ENCODE data around the gene PTOV1. TPM values are rescaled to one million over a fixed set of nuclear protein-coding genes. Genes with fewer than 3 reads are reported as not detected.

Gene PTOV1
- total RNA-seq, 3 donors from 2014 or later, result 92.8 to 171 (median 107) TPM

GRCh38 chr19:49870309-49870901 lies 19.4 kb downstream of the PTOV1 start:
- DNase-seq (peak in 2 of 3 donors; percentile 39 to 73), ATAC-seq (no peak)
- no peaks in the 10 kb centered on the region for H3K9me3 ChIP-seq
- H3K36me3 ChIP-seq (ENCODE audit: low read depth), result no peaks in the 10 kb centered on the region
- H3K4me1 ChIP-seq (ENCODE audit: low read depth), result peaks cover 41% of the 10 kb centered on the region
- TF ChIP-seq, protein P1, sequence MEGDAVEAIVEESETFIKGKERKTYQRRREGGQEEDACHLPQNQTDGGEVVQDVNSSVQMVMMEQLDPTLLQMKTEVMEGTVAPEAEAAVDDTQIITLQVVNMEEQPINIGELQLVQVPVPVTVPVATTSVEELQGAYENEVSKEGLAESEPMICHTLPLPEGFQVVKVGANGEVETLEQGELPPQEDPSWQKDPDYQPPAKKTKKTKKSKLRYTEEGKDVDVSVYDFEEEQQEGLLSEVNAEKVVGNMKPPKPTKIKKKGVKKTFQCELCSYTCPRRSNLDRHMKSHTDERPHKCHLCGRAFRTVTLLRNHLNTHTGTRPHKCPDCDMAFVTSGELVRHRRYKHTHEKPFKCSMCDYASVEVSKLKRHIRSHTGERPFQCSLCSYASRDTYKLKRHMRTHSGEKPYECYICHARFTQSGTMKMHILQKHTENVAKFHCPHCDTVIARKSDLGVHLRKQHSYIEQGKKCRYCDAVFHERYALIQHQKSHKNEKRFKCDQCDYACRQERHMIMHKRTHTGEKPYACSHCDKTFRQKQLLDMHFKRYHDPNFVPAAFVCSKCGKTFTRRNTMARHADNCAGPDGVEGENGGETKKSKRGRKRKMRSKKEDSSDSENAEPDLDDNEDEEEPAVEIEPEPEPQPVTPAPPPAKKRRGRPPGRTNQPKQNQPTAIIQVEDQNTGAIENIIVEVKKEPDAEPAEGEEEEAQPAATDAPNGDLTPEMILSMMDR (IDR thresholded peaks at IDR 0.05), result no peak
- peak overlapping the region; percentile 9 for H3K4me3 ChIP-seq
- intact Hi-C loops (cut with DNase I, micrococcal nuclease), result no loop called here

DNA sequence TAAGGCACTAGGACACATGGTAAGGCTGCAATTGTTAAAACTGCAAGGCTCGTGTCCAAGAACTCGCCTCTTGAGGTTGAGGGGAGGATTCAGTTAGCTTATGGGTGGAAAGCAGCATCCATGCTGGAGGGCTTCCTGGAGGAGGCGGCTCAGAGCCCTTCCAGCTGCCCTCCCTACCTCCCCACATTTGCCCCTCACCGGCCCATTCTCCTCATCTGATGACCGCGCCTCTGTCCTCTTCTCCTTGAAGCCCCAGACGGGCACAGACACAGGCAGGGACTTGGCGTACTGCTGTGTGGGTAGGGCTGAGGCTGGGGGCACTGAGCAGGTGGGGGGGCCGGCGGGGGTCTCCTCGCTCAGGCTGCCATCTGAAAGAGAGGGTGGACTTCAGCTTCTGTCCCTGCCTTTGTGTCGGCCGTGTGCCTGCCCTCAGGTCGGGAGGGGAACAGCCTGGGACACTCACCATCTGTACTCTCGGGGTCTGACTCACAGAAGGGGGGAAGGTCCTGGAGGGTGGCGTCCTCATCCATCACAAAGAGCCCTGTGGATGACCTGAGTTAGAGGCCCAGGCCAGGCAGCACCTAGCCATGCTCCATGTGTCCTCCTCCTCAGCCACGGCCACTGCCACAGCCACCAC lies 20.5 kb downstream of the PTOV1 start:
- Histone ChIP-seq H3K4me1 (ENCODE audit: low read depth) (peaks cover 35% of the 10 kb centered on the region), H3K4me3 (no peak overlapping the region), H3K9me3 (no peaks in the 10 kb centered on the region), H3K36me3 (ENCODE audit: low read depth) (no peaks in the 10 kb centered on the region)
- TF ChIP-seq, protein P1 (IDR thresholded peaks at IDR 0.05), result no peak
- intact Hi-C loops (cut with DNase I, micrococcal nuclease), result no loop called here
- DNase-seq (no peak), ATAC-seq (no peak)

GRCh38 chr19:49872245-49873128 lies 21.5 kb downstream of the PTOV1 start:
- Histone ChIP-seq H3K4me1 (ENCODE audit: low read depth) (peaks cover 31% of the 10 kb centered on the region), H3K9me3 (no peaks in the 10 kb centered on the region), H3K36me3 (ENCODE audit: low read depth) (peaks cover 4% of the 10 kb centered on the region), H3K4me3 (no peak overlapping the region)
- ATAC-seq (no peak), DNase-seq (no peak)
- TF ChIP-seq, protein P1 (IDR thresholded peaks at IDR 0.05), result no peak
- intact Hi-C loops (cut with DNase I, micrococcal nuclease), result no loop called here

DNA sequence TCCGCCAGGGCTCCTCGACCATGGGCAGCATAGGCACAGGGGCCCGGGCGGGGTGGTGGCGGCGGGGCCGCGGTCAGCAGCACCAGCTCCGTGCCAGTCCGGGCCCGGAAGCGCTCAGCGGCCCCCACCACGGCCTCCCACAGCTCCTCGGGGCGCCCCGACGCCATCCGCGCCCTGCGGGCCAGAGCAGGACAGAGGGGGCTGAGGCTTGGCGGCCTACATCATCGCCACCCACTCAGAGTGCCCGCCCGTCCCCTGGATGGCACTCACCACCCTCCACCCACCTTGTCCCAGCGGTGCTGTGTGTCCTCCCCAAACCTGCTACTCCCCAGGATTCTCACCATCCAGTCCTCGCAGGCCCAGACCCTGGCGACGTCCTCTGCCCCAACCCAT lies 22.2 kb downstream of the PTOV1 start:
- intact Hi-C loops (cut with DNase I, micrococcal nuclease), result no loop called here

DNA sequence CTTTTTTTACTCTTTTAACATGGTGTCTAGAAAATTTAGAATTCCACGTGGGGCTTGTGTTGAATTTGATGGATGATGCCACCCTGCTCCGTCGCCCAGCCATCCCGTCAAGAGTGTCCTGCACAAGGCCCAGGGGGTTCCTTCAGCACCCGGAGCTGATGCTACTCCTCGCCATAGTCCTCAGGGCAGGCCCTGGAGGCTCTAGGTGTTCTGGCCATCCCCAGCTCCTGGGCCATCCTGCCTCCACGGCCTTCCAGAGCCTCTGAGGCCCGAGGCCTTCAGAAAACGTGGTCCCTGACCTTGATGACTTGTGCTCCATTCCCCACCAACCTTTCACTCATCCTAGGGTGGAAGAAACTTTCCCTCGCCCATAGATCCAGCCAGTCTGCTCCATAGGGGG lies 22.9 kb downstream of the PTOV1 start:
- peaks cover 33% of the 10 kb centered on the region for H3K4me1 ChIP-seq (ENCODE audit: low read depth)
- H3K9me3 ChIP-seq, result no peaks in the 10 kb centered on the region
- intact Hi-C loops (cut with DNase I, micrococcal nuclease), result no loop called here
- no peak for DNase-seq
- no peak for ATAC-seq
- peaks cover 4% of the 10 kb centered on the region for H3K36me3 ChIP-seq (ENCODE audit: low read depth)
- TF ChIP-seq, protein P1 (IDR thresholded peaks at IDR 0.05), result no peak
- H3K4me3 ChIP-seq, result no peak overlapping the region

More for the DNA sequence above, 22.2 kb downstream of the PTOV1 start:
- no peak overlapping the region for H3K4me3 ChIP-seq
- TF ChIP-seq, protein P1 (IDR thresholded peaks at IDR 0.05), result no peak
- ATAC-seq, result no peak
- H3K36me3 ChIP-seq (ENCODE audit: low read depth), result peaks cover 4% of the 10 kb centered on the region
- DNase-seq, result no peak
- peaks cover 31% of the 10 kb centered on the region for H3K4me1 ChIP-seq (ENCODE audit: low read depth)
- H3K9me3 ChIP-seq, result no peaks in the 10 kb centered on the region

Measured in mucosa of descending colon (tissue), 3 donors.